GM18498 (cell line): ENCODE measurements around the gene CNNM2.
"Not testable (repeated sequence)": the region's sequence is repeated elsewhere in the genome, so short reads cannot be mapped to it uniquely, and the experiment has no call there.

Source experiments
- ATAC-seq: cut with Tn5 transposase; IDR thresholded peaks from one replicate; pipeline ENCODE4 v1.9.1; 2021; ENCODE audit warnings: mild to moderate bottlenecking, moderate library complexity; ENCODE audit not compliant: unreplicated experiment

Gene CNNM2

DNA sequence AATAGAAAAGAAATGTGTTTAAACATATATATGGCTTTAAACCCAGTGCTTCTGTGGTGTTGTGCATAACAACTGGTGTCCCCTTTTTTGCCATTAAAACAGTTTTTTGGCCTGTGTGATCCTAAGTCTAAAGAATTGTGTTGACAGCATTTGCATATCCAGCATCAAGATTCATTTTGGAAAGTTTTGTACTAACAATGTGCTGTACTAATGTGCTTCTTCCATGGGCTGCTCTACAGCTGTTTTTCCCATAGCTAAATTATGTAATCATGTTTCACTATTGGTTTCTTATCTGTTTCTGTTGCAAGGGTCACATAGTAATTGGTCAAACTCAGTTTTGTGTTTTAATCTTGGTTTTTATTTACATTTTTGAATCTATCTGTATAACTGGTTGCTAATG lies 5.5 kb downstream of the CNNM2 start:
- no peak for ATAC-seq

DNA sequence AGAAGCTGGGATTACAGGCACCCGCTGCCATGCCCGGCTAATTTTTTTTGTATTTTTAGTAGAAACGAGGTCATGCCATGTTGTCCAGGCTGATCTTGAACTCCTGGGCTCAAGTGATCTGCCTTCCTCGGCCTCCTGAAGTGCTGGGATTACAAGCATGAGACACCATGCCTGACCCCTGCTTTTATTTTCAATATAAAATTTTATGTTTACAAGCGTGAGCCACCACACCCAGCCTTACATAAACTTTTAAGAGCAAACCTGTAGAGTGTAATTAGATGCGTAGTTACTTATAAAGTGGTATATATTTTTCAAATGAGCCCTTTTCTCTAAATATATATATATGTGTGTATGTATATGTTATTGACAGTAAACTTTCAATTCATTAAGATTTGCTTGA lies 8.7 kb downstream of the CNNM2 start:
- no peak for ATAC-seq

DNA sequence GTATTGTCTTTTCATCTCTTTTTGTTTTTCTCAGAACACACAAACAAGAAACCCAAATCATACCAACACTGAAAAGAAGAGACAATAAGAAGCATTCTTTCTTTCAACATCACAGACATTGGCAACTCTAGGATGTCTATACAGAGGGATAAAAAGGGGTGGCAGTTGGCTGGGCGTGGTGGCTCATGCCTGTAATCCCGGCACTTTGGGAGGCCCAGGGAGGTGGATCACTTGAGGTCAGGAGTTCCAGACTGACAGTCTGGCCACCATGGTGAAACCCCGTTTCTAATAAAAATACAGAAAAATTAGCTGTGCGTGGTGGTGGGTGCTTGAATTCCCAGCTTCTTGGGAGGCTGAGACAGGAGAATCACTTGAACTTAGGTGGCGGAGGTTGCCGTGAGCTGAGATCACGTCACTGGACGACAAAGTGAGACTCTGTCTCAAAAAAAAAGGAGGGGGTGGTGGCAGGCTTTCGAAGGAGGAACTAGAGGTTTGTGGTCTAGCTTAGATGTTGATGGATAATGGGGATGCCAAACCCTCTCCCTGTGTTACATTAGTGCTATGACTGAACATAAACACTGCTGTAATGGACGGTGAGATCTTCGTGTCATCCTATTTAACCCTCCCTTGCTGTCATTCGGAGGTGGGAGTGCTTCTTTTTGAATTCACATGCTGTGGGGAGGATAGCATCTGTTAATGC lies 9.4 kb downstream of the CNNM2 start:
- ATAC-seq: no peak

DNA sequence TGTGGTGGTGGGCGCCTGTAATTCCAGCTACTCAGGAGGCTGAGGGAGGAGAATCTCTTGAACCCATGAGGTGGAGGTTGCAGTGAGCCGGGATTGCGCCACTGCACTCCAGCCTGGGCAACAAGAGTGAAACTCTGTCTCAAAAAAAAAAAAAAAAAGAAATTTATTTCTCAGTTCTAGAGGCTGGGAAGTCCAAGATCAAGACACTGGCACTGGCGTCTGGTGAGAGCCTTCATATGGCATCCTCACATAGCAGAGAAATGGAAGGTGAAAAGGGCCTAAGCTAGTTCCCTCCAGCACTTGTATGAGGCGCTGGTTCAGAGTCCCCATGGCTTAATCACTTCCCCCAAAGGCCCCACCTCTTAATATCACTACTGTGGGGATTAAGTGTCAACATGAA lies 10.3 kb downstream of the CNNM2 start:
- not testable (repeated sequence) for ATAC-seq

- no peak for ATAC-seq
These were observed 12.6 kb downstream of the CNNM2 start for GRCh38 chr10:102930720-102931119.

- no peak for ATAC-seq
These were observed 13.5 kb downstream of the CNNM2 start for GRCh38 chr10:102931643-102932042.

DNA sequence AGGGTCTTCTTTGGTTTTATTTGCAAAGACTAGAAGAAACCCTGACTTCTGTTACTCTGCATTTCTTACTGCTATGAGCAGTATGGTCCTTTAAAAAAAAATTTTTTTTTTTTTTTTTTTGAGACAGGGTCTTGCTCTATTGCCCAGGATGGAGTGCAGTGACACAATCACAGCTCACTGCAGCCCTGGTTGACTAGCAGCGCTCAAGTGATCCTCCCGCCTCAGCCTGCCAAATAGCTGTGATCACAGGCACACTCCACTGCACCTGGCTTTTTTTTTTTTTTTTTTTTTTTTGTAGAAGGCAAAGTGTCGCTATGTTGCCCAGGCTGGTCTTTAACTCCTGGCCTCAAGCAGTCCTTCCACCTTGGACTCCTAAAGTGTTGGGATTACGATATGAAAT lies 17.4 kb downstream of the CNNM2 start:
- ATAC-seq: no peak

DNA sequence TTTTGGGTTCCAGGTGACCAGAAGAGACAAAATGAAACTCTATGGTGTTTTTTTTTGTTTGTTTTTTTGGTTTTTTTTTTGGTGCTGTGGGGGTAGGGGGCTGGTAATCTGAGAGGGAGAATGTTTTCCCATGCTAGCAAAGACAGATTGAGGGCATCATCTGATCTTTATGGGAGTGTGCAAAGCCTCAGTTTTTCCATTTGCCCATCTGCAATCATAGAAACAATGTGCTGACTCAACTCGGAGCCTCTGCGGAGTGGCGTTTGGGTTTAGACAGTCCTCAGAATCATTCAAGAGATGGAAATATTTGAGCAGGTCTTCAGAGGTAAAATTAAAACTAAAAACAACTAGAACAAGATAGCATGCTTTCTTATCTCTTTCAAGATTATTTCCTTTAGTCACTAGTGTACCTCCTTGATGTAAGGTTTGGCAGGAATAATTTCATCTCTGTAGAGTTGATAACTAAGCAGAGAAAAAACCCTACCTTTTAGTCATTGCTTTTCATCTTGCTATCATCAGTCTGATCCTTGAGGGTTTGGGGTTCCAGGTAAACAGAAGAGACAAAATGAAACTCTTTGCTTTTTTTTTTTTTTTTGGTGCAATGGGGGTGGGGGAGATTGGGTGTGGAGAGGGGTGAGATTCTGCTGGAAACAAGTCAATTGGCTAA lies 18.0 kb downstream of the CNNM2 start:
- ATAC-seq: no peak

- ATAC-seq: no peak
These were observed 23.3 kb downstream of the CNNM2 start for GRCh38 chr10:102941401-102941800.

DNA sequence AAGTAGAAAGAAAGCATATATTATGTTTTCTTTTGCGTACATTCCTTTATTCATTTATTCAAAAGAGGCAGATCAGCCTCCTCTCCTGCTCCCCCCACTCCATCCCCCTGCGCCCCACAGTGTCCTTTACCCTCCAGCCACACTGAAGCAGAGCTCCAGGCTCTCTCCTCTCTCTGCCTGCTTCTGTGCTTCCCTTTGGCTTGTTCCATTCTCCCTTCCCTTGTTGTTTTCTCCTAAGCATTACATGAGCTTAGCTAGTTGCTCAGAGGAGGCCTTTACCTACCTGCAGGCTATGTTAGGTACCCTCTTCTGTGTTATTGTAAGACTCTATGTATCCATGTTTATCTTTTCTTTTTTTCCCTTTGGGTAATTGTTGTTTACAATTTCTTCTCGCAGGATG lies 27.4 kb downstream of the CNNM2 start:
- no peak for ATAC-seq

DNA sequence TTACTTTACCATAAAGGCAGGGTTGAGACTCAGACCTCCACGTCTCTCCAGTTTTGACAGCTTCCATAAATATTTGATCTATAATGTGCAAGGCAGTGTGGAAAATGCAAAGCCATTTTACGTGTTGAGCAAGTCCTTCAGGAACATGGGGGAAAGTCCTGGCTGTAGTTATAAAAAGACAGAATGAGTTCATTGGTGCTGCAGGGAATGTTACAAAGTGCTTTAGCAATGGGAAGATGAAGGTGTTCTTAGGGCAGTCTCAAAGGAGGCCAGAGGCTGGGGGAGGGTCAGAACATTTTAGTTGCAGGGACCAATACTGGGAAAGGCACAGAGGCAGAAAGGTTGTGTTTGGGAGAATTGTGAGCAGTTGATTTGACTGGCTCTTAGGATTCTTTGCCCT lies 27.9 kb downstream of the CNNM2 start:
- ATAC-seq: no peak

DNA sequence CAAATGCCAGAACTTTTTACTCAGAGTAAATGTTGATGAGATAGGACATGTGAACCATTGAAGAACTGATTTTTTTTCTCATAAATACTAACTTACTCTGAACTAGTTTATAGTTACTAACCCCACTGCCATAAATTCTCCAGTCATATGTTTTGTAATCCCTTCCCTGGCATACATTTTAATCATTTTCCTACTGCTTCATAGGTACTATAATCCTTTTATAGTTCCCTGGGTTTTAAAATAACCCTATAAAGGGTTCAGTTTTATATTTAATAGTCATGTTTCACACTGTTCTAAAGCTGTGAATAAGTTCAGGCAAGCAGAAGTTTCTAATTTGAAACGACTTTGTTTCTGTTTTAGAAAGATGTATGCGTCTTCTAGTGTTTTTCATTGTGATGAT lies 28.9 kb downstream of the CNNM2 start:
- ATAC-seq: no peak

- ATAC-seq: no peak
These were observed 30.1 kb downstream of the CNNM2 start for GRCh38 chr10:102948176-102948575.

- no peak for ATAC-seq
These were observed 30.7 kb downstream of the CNNM2 start for GRCh38 chr10:102948786-102949185.

GRCh38 chr10:102949916-102950315 lies 31.8 kb downstream of the CNNM2 start:
- ATAC-seq: no peak

DNA sequence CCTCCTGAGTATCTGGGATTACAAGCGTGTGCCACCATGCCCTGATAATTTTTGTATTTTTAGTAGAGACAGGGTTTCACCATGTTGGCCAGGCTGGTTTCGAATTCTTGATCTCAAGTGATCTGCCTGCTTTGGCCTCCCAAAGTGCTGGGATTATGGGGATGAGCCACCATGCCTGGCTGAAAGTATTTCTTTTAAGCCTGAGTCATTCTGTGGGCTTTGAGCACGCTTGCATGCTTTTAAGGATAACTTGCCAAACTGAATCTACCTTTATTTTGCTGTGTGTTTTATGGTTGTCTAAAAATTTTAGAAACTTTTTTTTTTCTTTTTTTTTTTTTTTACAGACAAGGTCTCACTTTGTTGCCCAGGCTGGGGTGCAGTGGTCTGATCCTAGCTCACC lies 33.2 kb downstream of the CNNM2 start:
- ATAC-seq: no peak

- ATAC-seq: no peak
These were observed 41.3 kb downstream of the CNNM2 start for GRCh38 chr10:102959360-102959759.

DNA sequence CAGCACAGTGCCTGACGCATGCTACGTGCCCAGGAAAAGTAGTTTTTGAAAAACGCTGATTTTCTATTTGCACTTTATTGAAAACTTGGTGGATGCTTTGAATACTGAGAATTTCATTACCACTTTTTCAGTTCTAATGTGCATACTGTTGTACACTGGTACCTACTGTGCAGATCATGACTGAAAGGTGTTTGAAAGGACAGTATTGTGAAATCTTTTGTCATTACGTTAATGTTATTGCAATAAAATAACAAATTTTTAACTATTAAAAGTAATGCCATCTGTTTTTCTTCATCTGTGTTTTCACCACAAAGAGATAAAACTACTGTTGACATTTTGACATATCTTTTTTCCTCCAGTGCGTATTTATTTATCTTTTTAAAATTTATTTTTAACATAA lies 42.1 kb downstream of the CNNM2 start:
- ATAC-seq: no peak

- ATAC-seq: no peak
These were observed 44.2 kb downstream of the CNNM2 start for GRCh38 chr10:102962267-102962666.

- ATAC-seq: no peak
These were observed 45.1 kb downstream of the CNNM2 start for GRCh38 chr10:102962951-102963755.

GRCh38 chr10:102963756-102964025 lies 45.6 kb downstream of the CNNM2 start:
- ATAC-seq: no peak

DNA sequence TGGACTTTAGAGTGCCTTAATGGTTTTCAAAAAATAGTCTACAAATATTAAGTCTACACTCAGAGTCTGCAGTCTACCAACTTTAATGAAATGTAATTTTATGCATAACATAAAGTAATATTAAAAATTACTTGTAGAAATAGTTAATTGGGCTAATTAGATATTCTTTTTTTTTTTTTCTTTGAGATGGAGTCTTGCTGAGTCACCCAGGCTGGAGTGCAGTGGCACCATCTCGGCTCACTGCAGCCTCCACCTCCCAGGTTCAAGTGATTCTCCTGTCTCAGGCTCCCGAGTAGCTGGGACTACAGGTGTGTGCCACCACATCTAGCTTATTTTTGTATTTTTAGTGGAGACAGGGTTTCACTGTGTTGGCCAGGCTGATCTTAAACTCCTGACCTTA lies 46.0 kb downstream of the CNNM2 start:
- ATAC-seq: not testable (repeated sequence)
